ENCODE data around the gene KRTAP4-1. TPM values are rescaled to one million over a fixed set of nuclear protein-coding genes. Genes with fewer than 3 reads are reported as not detected.

KRTAP4-1 gene
- total RNA-seq, 2 donors from 2014 or later, result not detected

- H3K27ac Mint-ChIP-seq, result no peak overlapping the region
- H3K36me3 Mint-ChIP-seq (ENCODE audit: low read depth), result no peaks in the 10 kb centered on the region
- H3K27me3 Mint-ChIP-seq (ENCODE audit: insufficient read depth), result peaks cover 3% of the 10 kb centered on the region
- no peaks in the 10 kb centered on the region for H3K9me3 Mint-ChIP-seq
- no peak for DNase-seq
- TF ChIP-seq CTCF (conservative IDR thresholded peaks at IDR 0.05), result no peak
- no peak overlapping the region for H3K4me3 ChIP-seq (ENCODE audit: low read length)
- H3K9me3 ChIP-seq (ENCODE audit: control insufficient read depth, low read length), result no peaks in the 10 kb centered on the region
- 81 to 92% methylated on average over 2 to 3 of the region's 3 CpGs for WGBS, 2 experiments (ENCODE audit: insufficient coverage in 1 of 2, insufficient read length in 1 of 2)
- no peaks in the 10 kb centered on the region for H3K36me3 ChIP-seq (ENCODE audit: control insufficient read depth, insufficient read depth, low read length)
- H3K4me1 ChIP-seq (ENCODE audit: control insufficient read depth, insufficient read depth, low read length), result no peaks in the 10 kb centered on the region
- H3K27me3 ChIP-seq (ENCODE audit: control insufficient read depth, insufficient read depth, low read length, poor library complexity, severe bottlenecking), result no peaks in the 10 kb centered on the region
- no peak overlapping the region for H3K9ac ChIP-seq (ENCODE audit: extremely low read depth, low read length, poor library complexity, severe bottlenecking)
- no peaks in the 10 kb centered on the region for H3K4me1 Mint-ChIP-seq
- no peak overlapping the region for H3K27ac ChIP-seq (ENCODE audit: low read depth, low read length)
- H3K4me3 Mint-ChIP-seq, result no peak overlapping the region
Measured at GRCh38 chr17:41176744-41177387, 7.8 kb downstream of the KRTAP4-1 start.

- no peak overlapping the region for H3K27ac ChIP-seq (ENCODE audit: low read depth, low read length)
- no peak overlapping the region for H3K4me3 Mint-ChIP-seq
- H3K4me1 ChIP-seq (ENCODE audit: control insufficient read depth, insufficient read depth, low read length), result no peaks in the 10 kb centered on the region
- DNase-seq, result no peak
- H3K4me1 Mint-ChIP-seq, result no peaks in the 10 kb centered on the region
- H3K36me3 Mint-ChIP-seq (ENCODE audit: low read depth), result no peaks in the 10 kb centered on the region
- H3K36me3 ChIP-seq (ENCODE audit: control insufficient read depth, insufficient read depth, low read length), result no peaks in the 10 kb centered on the region
- H3K4me3 ChIP-seq (ENCODE audit: low read length), result no peak overlapping the region
- H3K27ac Mint-ChIP-seq, result no peak overlapping the region
- TF ChIP-seq CTCF (conservative IDR thresholded peaks at IDR 0.05), result no peak
- no peaks in the 10 kb centered on the region for H3K27me3 ChIP-seq (ENCODE audit: control insufficient read depth, insufficient read depth, low read length, poor library complexity, severe bottlenecking)
- H3K27me3 Mint-ChIP-seq (ENCODE audit: insufficient read depth), result peaks cover 4% of the 10 kb centered on the region
- H3K9me3 Mint-ChIP-seq, result no peaks in the 10 kb centered on the region
- 95% methylated on average over 2 of the region's 2 CpGs; no CpG with 5 or more reads in 1 of the 2 experiments for WGBS, 2 experiments (ENCODE audit: insufficient coverage in 1 of 2, insufficient read length in 1 of 2)
- no peak overlapping the region for H3K9ac ChIP-seq (ENCODE audit: extremely low read depth, low read length, poor library complexity, severe bottlenecking)
- no peaks in the 10 kb centered on the region for H3K9me3 ChIP-seq (ENCODE audit: control insufficient read depth, low read length)
Measured at GRCh38 chr17:41171886-41172285, 12.8 kb downstream of the KRTAP4-1 start.

GRCh38 chr17:41168121-41168520, 16.6 kb downstream of the KRTAP4-1 start, which contains the start of gene KRTAP4-3:
KRTAP4-3 (minus strand) TSS chr17:41168221; CDS start chr17:41168172, 49 bp downstream.
- Mint-ChIP-seq H3K36me3 (ENCODE audit: low read depth) (no peaks in the 10 kb centered on the region), H3K9me3 (no peaks in the 10 kb centered on the region), H3K27me3 (ENCODE audit: insufficient read depth) (peaks cover 4% of the 10 kb centered on the region), H3K27ac (no peak within 1 kb of the TSS), H3K4me1 (no peaks in the 10 kb centered on the region), H3K4me3 (no peak within 1 kb of the TSS)
- Histone ChIP-seq H3K27me3 (ENCODE audit: control insufficient read depth, insufficient read depth, low read length, poor library complexity, severe bottlenecking) (no peaks in the 10 kb centered on the region), H3K9me3 (ENCODE audit: control insufficient read depth, low read length) (no peaks in the 10 kb centered on the region), H3K4me3 (ENCODE audit: low read length) (no peak within 1 kb of the TSS), H3K36me3 (ENCODE audit: control insufficient read depth, insufficient read depth, low read length) (no peaks in the 10 kb centered on the region), H3K9ac (ENCODE audit: extremely low read depth, low read length, poor library complexity, severe bottlenecking) (no peak within 1 kb of the TSS), H3K4me1 (ENCODE audit: control insufficient read depth, insufficient read depth, low read length) (no peaks in the 10 kb centered on the region), H3K27ac (ENCODE audit: low read depth, low read length) (peak within 1 kb of the TSS; percentile 24)
- WGBS, 2 experiments (ENCODE audit: insufficient coverage in 1 of 2, insufficient read length in 1 of 2), result 80% methylated on average over 1 of the region's 1 CpG; no CpG with 5 or more reads in 1 of the 2 experiments
- DNase-seq, result no peak
- no peak for TF ChIP-seq CTCF (conservative IDR thresholded peaks at IDR 0.05)
